ENCODE data around the gene NTN1.

- no peak for TF ChIP-seq CTCF (conservative IDR thresholded peaks at IDR 0.05)
- TF ChIP-seq ZFX (IDR thresholded peaks at IDR 0.05): no peak
These were observed 232.0 kb downstream of the NTN1 start for GRCh38 chr17:9253308-9253707.

Data from C4-2B (cell line).